NCI-H82 (cell line): Measurements from ENCODE around the gene MRTFB.
A peak's percentile ranks its signal among the peaks of the same experiment; 100 is the strongest.

Experiments used
- DNase-seq: peaks from one replicate; lab custom pipeline; 2025; lab: John Stamatoyannopoulos, UW

Gene MRTFB

GRCh38 chr16:14131774-14132695, 60.9 kb downstream of the MRTFB start:
- DNase-seq, result peak; percentile 58

DNA sequence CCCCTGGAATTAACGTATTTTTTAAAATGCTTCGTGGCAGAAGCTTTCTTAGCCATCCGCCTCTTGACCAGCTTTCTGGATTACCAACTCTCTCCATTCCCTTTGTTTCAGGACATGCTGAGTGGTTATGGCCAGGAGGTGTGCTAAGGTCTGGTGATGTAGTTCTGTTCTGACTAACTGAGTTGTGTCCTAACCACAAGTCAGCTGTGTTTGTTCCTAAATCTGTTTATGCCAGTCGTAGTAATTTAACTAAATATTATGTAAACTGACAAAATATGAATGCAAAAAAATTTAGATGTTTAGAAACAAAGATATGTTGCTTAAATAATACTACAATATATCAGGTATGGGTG, 61.6 kb downstream of the MRTFB start:
- no peak for DNase-seq

GRCh38 chr16:14133907-14134306, 62.8 kb downstream of the MRTFB start:
- no peak for DNase-seq

GRCh38 chr16:14135704-14136103, 64.6 kb downstream of the MRTFB start:
- DNase-seq, result no peak

GRCh38 chr16:14139872-14140271, 68.8 kb downstream of the MRTFB start:
- DNase-seq, result no peak

DNA sequence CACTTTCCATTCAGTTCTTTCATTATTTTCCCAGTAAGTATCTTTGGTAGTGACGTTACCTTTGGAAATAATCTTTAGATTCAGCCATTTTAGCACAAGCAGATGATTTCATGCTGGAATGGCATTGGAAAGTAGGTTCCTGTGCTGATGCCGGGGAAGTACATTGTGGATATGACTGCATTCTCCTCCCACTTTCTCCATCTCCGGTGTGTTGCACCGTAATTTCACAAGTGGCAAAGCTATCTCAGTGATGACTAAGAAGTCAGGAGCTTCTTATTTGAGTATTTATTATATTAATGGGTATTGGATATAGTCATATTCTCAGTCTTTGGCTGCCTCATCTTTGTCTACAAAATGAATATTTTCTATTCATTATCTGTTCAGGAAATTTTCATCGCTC, 69.8 kb downstream of the MRTFB start:
- DNase-seq, result no peak

DNA sequence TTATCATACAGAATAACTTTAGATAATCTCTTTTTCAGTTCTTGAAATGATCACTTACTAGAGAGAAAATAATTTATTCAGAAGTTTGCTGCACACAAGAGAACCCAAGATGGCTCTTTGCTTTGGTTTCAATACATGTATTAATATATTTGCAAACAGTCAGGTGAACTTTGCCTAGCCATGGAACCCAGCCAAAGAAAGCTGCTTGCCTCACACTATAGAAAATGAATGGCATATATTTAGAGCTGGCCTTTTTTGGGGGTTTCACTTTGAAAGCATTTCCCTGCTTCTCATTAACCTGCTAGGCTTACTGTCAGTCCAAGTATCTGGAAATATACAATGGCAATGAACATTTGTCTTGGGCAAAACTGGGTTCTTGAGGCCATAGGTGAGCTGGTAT, 75.3 kb downstream of the MRTFB start:
- no peak for DNase-seq

DNA sequence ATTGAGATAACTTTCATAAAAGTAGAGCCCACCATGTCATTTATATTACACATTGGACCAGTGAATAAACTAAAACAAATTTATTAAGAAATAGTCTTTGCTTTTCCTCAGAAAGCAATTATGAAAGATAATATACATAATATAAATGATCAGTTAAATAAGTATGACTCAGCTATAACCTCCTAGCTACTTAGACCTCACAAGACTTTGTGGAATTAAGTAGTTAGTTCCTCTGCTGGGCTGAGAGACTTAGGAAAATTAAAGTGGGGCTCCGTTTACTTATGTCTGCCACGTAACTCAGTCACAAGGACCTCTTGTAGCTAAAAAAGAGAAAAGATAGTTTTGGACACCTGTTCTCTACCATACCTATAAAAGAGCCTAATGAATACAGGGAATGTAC, 76.9 kb downstream of the MRTFB start:
- no peak for DNase-seq

DNA sequence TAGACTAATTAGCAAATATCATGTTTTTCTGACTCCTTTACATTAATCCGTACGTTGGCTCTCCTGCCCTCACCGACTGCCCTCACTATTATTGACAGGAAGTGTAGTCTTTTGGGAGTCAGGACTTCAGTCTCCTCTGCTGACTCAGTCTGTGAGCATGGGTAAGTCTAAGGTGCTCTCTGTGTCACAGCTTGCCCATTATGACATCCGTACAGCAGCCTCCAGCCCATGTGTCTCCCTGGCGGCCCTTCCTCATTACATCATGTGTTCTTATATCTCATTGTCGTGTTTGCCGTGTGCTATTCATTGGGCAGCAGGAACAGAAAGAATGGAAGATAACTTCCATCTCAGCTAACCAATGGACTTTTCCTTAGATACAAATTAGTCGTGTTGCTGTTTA, 77.5 kb downstream of the MRTFB start:
- DNase-seq, result no peak

DNA sequence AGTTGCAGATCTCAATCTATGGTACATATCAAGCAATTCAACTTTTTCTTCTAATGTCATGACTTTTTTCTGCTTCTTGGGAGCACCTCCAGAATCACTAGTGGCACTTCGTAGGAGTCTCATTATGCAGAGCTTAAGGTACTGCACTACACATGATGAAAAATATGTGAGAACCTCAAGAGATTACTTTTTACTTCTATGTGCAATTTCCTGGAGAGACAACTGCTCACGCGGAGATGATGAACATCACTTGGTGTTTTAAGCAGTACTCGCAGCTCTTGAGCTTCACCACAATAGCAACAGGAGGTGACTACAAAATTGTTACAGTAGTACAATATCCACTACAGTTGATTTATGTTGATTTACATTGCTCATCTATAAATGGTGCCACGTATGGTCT, 79.7 kb downstream of the MRTFB start:
- no peak for DNase-seq

DNA sequence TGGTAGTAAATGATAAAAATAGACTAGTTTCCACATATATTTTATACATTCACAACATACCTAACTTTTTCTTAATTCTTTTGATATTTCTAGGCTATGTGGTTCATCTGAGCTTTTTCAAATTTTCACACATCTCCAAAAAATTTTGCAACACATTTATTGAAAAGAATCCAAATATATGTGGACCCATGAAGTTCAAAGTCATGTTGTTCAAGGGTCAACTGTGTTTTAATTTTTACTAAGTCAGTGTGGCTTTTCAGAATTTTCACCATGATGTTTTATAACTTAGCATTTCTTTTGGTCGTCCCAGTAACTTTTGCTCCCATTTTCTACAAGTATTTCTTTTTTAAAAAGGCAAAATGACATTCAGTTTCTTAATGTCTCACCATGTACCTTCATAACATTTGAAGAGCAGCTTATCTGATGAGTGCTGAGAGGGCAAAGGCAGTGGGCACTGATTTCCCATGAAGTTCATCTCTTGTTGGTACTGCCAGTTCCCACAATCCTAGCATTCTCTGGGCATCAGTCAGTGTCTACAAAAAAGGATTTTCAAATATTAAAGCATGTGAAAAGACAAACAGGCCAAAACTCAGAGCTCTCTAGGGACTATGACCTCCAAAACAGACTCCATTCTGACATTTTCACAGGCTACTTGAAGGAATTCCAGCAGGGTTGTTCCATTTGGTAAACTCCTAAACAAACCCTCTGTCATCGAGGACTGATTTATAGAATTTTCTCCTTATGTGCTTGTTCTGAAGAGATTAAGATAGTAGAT, 80.3 kb downstream of the MRTFB start:
- DNase-seq, result no peak

- no peak for DNase-seq
These were observed 84.6 kb downstream of the MRTFB start for GRCh38 chr16:14155572-14156190.

DNA sequence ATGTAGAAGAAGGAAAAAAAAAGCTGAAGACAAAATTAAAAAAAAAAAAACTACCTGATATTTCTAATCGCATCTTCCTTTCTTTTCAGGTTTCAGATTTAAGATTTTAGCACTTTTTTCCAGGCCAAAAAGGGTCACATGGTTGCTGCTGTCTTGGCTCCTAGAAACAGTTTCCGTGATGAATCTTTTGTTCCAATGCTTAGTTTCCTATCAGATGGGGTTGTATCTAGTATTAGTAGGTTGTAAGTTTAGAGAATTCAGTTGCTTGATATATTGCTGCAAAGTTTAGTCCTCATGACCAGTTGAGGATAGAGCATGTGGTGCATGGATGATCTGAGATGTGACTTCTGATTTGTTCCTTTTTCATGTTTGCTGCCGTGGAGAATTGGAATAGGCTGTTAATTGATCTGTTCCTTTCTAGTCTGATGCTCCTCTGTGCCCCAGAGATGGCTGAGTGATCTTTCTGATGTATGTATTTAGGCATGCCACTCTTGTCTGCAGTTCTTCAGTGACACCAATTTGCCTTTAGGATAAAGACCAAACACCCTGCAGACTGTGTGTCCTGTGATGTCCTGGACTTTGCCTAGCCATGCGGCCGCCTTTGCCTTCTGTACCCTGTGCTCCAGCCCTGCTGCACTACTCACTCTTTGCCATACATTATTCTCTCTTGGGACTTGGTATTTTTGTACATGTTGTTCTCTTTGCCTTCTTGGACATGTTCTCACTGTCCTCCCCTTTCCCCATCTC, 94.0 kb downstream of the MRTFB start:
- DNase-seq, result no peak

GRCh38 chr16:14168146-14168545, 97.0 kb downstream of the MRTFB start:
- no peak for DNase-seq

GRCh38 chr16:14172200-14172809, 101.2 kb downstream of the MRTFB start:
- DNase-seq, result no peak

GRCh38 chr16:14175086-14175485, 104.0 kb downstream of the MRTFB start:
- no peak for DNase-seq

- no peak for DNase-seq
These were observed 106.6 kb downstream of the MRTFB start for GRCh38 chr16:14177704-14178103.

- no peak for DNase-seq
These were observed 108.0 kb downstream of the MRTFB start for GRCh38 chr16:14179116-14179515.

DNA sequence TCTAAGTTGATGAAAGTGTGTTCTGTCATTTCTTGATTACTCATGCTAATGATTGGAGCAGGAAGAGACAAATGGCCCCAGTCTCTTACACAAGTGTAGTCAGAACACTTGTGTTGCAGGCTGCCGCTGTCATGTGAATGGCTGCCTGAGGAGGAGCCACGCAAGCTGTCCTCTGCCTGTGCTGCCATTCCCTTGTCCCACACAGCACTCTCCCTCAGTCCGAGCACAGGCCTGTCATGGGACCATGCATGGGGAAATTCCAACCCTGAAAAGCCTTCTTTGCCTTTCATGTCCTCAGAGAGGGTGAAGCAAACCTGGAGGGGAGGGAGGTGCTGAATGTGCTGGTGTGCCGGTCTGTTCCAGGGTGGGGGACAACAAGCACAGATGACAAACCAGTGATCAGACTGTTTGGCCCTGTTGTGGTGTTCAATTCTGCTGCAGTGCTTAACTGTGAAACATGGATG, 109.4 kb downstream of the MRTFB start:
- no peak for DNase-seq

DNA sequence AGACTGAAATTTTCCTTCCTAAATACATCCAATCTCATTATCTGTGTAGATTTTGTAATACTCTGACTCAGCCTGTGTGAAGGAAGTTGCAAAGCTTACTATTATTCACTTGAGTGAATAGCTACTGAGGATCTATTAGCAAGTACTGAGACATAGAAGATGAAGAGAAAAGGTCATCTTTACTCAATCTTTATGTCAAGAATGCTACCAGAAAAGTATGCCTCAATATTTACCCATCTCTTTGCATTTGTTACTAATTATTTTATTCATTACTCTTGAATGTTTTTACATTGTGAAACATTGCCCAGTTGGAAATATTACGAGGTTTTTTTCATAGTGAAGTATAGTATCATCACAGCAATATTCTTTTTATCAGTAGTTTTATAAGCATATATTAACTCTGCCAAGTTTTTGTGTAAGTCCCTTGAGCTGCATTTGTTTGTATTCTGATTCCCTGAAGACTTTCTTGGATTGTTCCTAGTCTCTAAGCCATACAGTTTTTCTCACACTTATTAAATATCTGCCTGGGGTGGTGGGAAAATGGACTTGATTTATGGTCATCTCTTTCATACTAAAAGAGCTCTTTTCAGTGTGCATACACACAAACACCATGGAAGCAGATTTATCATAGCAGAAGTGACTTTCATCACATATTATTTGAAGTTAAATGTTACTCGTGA, 110.4 kb downstream of the MRTFB start:
- no peak for DNase-seq

- no peak for DNase-seq
These were observed 111.9 kb downstream of the MRTFB start for GRCh38 chr16:14182999-14183398.
